Kidney (tissue), 14 donors: ENCODE data around the gene ALDH1L1. TPM values are rescaled to one million over a fixed set of nuclear protein-coding genes. Genes with fewer than 3 reads are reported as not detected.

Experiments
- DNase-seq, 5 donors: peaks; one replicate each; pipeline ENCODE4 v3.0.0-alpha.2; 2013 to 2020
- FAIRE-seq: peaks from 2 replicates; lab custom pipeline; 2012; peaks lifted over from hg19 to GRCh38; lab: Jason Lieb, UNC
- H3K27ac ChIP-seq, 2 donors: one replicate each; pipeline ENCODE4 v1.7.0; 2013; ENCODE audit warnings: low read depth in 2 of 2, low read length in 2 of 2, inconsistent platforms in 1 of 2
- H3K27me3 ChIP-seq: one replicate; pipeline ENCODE4 v1.7.1; 2013; ENCODE audit warnings: low read length, inconsistent platforms; ENCODE audit not compliant: control insufficient read depth, insufficient read depth
- H3K36me3 ChIP-seq, 3 donors: one replicate each; pipeline versions ENCODE4 v1.7.0 to v1.7.1; 2013; ENCODE audit warnings: low read length in 3 of 3, control low read depth in 1 of 3, inconsistent platforms in 1 of 3; ENCODE audit not compliant: insufficient read depth in 3 of 3, control insufficient read depth in 2 of 3
- H3K4me1 ChIP-seq, 3 donors: one replicate each; pipeline versions ENCODE4 v1.7.0 to v1.7.1; 2013; ENCODE audit warnings: low read length in 3 of 3, inconsistent platforms in 1 of 3, low read depth in 1 of 3; ENCODE audit not compliant: control insufficient read depth in 2 of 3, insufficient read depth in 2 of 3
- H3K4me3 ChIP-seq, 3 donors: one replicate each; pipeline versions ENCODE4 v1.7.0 to v1.8.1; 2013; ENCODE audit warnings: low read length in 3 of 3, control low read depth in 1 of 3, inconsistent platforms in 1 of 3
- H3K9ac ChIP-seq, 3 donors: one replicate each; pipeline versions ENCODE4 v1.7.0 to v1.7.1; 2013; ENCODE audit warnings: low read length in 3 of 3, control low read depth in 1 of 3, inconsistent platforms in 1 of 3
- H3K9me3 ChIP-seq, 3 donors: one replicate each; pipeline versions ENCODE4 v1.7.0 to v1.7.1; 2013; ENCODE audit warnings: low read length in 3 of 3, control low read depth in 1 of 3, inconsistent platforms in 1 of 3; ENCODE audit not compliant: control insufficient read depth in 2 of 3, insufficient read depth in 1 of 3
- CTCF ChIP-seq: IDR thresholded peaks from 3 replicates; pipeline ENCODE4 v1.5.1; 2012; ENCODE audit warnings: mild to moderate bottlenecking, moderate library complexity, borderline replicate concordance; ENCODE audit not compliant: insufficient read depth; ENCODE audit errors: extremely low read depth
- intact Hi-C: fragments of 100-400 bp; cut with DNase I; formaldehyde crosslinking; loops from one replicate; pipeline ENCODE4 v1.11.1; 2022
- polyA plus RNA-seq: library from polyadenylated mRNA; stranded (reverse); fragments of 350-450 nt; fragmentation: Illumina TruSeq; extraction: RNeasy Lipid Tissue Mini Kit (QIAGEN cat#74804); gene quantifications from one replicate; pipeline ENCODE4 v1.2.3, GENCODE V29; 2014; ENCODE audit warnings: low read depth, low replicate concordance; ENCODE audit not compliant: insufficient read depth
- total RNA-seq: library from RNA; stranded (reverse); fragmentation: NEBNext Ultra II Directional; extraction: Animal tissue kit (Norgen Biotek cat#: 25700); gene quantifications from one replicate; pipeline ENCODE4 v1.2.1, GENCODE V29; 2021
- donor health status: control.
- donor health status: control.
- donor health status: control.
- donor health status: control.
- donor health status: control.
- donor health status: DM: yes; HTN: yes; CAD: no.
- donor health status: Normal renal cell carcinoma (clear cell type).

Gene ALDH1L1
- total and polyA plus RNA-seq, 2 donors from 2014 or later: 60.0 to 199 TPM

- Histone ChIP-seq H3K27ac (no peak overlapping the region), H3K4me1 (no peaks in the 10 kb centered on the region), H3K9me3 (no peaks in the 10 kb centered on the region), H3K9ac (no peak overlapping the region), H3K27me3 (no peaks in the 10 kb centered on the region), H3K4me3 (no peak overlapping the region), H3K36me3 (peaks cover 0 to 50% (median 36%) of the 10 kb centered on the region in 3 donors)
- TF ChIP-seq CTCF: no peak
- intact Hi-C loops: no loop called here
- peak in 2 of 5 donors; percentile 15 to 56 for DNase-seq
- FAIRE-seq: no peak
Measured at GRCh38 chr3:126110431-126111125, 69.8 kb downstream of the ALDH1L1 start.

GRCh38 chr3:126109880-126110235 lies 70.5 kb downstream of the ALDH1L1 start:
- Histone ChIP-seq H3K27me3 (no peaks in the 10 kb centered on the region), H3K36me3 (peaks cover 0 to 57% (median 38%) of the 10 kb centered on the region in 3 donors), H3K27ac (no peak overlapping the region), H3K9ac (no peak overlapping the region), H3K9me3 (no peaks in the 10 kb centered on the region), H3K4me3 (no peak overlapping the region), H3K4me1 (no peaks in the 10 kb centered on the region)
- intact Hi-C loops: no loop called here
- peak in 2 of 5 donors; percentile 11 to 50 for DNase-seq
- no peak for TF ChIP-seq CTCF
- FAIRE-seq: no peak

- Histone ChIP-seq H3K9ac (no peak overlapping the region), H3K4me1 (no peaks in the 10 kb centered on the region), H3K36me3 (peaks cover 0 to 61% (median 38%) of the 10 kb centered on the region in 3 donors), H3K9me3 (no peaks in the 10 kb centered on the region), H3K27ac (no peak overlapping the region), H3K4me3 (no peak overlapping the region), H3K27me3 (no peaks in the 10 kb centered on the region)
- FAIRE-seq: no peak
- peak in 1 of 5 donors; percentile 22 for DNase-seq
- intact Hi-C loops: no loop called here
- TF ChIP-seq CTCF: no peak
Measured at GRCh38 chr3:126109146-126109879, 71.1 kb downstream of the ALDH1L1 start.
